HL-60 (cell line): ENCODE results near the gene NUP210.

Source experiments
- GABPA ChIP-seq: IDR thresholded peaks from 2 replicates; pipeline ENCODE4 v1.6.1; 2012; ENCODE audit warnings: low read depth
- POLR2AphosphoS5 ChIP-seq: IDR thresholded peaks from 2 replicates; pipeline ENCODE4 v1.6.1; 2012; ENCODE audit warnings: low read depth
- SPI1 ChIP-seq: IDR thresholded peaks from 2 replicates; pipeline ENCODE4 v1.6.1; 2012; ENCODE audit warnings: low read depth, mild to moderate bottlenecking, borderline replicate concordance
- TF ChIP-seq, protein P1 (sequence below): IDR thresholded peaks from one replicate; pipeline ENCODE4 v1.5.1; 2011; ENCODE audit warnings: low read length, control low read depth, inconsistent platforms; ENCODE audit not compliant: insufficient read depth
- TF ChIP-seq, protein P2 (sequence below): IDR thresholded peaks from 2 replicates; pipeline ENCODE4 v1.6.1; 2012; ENCODE audit warnings: low read depth; ENCODE audit not compliant: insufficient replicate concordance

DNA sequence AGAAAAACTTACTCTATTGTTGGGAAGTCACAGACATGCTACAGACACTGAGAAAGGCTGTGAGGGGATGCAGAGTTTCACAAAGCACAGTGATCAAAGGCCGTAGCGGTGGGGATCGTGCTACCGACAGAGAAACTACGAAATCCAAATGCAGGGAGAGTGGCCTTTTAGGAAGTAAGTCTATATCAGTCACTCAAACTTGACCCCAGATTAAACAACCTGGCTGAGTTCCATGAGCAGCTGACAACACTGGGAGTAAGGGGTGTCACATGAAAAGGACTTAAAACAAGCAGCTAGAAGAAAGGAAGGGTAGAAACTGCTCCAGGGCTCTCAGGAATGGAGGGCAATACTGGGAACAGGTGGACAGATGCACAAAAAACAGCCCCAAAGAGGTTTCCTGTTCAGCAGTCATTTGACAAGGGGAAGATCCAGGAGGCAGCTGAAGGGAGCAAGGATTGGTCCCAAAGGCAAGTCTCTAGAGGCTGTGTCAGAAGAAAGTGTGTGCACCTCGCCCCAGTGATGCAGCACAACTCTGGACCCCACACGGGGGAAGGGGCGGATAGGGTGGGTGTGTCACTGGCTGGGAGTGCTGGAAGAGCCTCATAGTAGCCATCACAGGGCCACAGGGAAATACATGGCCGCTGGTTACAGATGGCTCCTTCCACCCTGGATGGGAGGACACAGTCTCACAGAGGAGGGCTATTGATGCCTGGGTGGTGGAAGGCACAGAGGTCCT lies 39.7 kb upstream of the NUP210 start:
- TF ChIP-seq, protein P1, sequence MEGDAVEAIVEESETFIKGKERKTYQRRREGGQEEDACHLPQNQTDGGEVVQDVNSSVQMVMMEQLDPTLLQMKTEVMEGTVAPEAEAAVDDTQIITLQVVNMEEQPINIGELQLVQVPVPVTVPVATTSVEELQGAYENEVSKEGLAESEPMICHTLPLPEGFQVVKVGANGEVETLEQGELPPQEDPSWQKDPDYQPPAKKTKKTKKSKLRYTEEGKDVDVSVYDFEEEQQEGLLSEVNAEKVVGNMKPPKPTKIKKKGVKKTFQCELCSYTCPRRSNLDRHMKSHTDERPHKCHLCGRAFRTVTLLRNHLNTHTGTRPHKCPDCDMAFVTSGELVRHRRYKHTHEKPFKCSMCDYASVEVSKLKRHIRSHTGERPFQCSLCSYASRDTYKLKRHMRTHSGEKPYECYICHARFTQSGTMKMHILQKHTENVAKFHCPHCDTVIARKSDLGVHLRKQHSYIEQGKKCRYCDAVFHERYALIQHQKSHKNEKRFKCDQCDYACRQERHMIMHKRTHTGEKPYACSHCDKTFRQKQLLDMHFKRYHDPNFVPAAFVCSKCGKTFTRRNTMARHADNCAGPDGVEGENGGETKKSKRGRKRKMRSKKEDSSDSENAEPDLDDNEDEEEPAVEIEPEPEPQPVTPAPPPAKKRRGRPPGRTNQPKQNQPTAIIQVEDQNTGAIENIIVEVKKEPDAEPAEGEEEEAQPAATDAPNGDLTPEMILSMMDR = no peak
- TF ChIP-seq POLR2AphosphoS5 = no peak
- no peak for TF ChIP-seq GABPA
- TF ChIP-seq, protein P2, sequence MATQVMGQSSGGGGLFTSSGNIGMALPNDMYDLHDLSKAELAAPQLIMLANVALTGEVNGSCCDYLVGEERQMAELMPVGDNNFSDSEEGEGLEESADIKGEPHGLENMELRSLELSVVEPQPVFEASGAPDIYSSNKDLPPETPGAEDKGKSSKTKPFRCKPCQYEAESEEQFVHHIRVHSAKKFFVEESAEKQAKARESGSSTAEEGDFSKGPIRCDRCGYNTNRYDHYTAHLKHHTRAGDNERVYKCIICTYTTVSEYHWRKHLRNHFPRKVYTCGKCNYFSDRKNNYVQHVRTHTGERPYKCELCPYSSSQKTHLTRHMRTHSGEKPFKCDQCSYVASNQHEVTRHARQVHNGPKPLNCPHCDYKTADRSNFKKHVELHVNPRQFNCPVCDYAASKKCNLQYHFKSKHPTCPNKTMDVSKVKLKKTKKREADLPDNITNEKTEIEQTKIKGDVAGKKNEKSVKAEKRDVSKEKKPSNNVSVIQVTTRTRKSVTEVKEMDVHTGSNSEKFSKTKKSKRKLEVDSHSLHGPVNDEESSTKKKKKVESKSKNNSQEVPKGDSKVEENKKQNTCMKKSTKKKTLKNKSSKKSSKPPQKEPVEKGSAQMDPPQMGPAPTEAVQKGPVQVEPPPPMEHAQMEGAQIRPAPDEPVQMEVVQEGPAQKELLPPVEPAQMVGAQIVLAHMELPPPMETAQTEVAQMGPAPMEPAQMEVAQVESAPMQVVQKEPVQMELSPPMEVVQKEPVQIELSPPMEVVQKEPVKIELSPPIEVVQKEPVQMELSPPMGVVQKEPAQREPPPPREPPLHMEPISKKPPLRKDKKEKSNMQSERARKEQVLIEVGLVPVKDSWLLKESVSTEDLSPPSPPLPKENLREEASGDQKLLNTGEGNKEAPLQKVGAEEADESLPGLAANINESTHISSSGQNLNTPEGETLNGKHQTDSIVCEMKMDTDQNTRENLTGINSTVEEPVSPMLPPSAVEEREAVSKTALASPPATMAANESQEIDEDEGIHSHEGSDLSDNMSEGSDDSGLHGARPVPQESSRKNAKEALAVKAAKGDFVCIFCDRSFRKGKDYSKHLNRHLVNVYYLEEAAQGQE = no peak
- no peak for TF ChIP-seq SPI1
